T-cell (primary cell): ENCODE data around the gene MAP2K3. TPM values are rescaled to one million over a fixed set of nuclear protein-coding genes. Genes with fewer than 3 reads are reported as not detected.

Experiments
- ATAC-seq, 4 experiments: fragments of 200-7000 bp in 3 of 4; fragments of 150-1000 bp in 1 of 4; cut with Tn5 transposase; replicated peaks in 1 of 4; 1 replicate in 3 of 4; 2 replicates in 1 of 4; pipeline ENCODE4 v1.10.0; 2021; ENCODE audit warnings: moderate library complexity in 3 of 4, mild to moderate bottlenecking in 2 of 4, moderate number of reproducible peaks in 1 of 4
- CTCF ChIA-PET, 2 donors: fragments of 300-600 bp; sonication (Branson Sonifier 250); formaldehyde crosslinking; loops; one replicate each; lab custom pipeline; 2022; ENCODE audit warnings: antibody characterized with exemption in 2 of 2; lab: Charles Lee
- POLR2A ChIA-PET, 2 donors: fragments of 300-600 bp; sonication (Branson Sonifier 250); formaldehyde crosslinking; loops; one replicate each; lab custom pipeline; 2022; ENCODE audit warnings: antibody characterized with exemption in 2 of 2; lab: Charles Lee
- DNase-seq, 35 experiments: peaks; one replicate each; pipeline versions ENCODE4 v3.0.0 to v3.0.0-alpha.2; 2013 to 2023
- H3K27ac ChIP-seq: one replicate; pipeline ENCODE4 v1.5.1; 2013; ENCODE audit warnings: low read length
- H3K27me3 ChIP-seq, 2 experiments: replicated peaks in 1 of 2; 1 replicate in 1 of 2; 2 replicates in 1 of 2; pipeline versions ENCODE4 v1.6.1 to v1.7.0; 2013; ENCODE audit warnings: low read length in 1 of 2, mixed read lengths in 1 of 2; ENCODE audit not compliant: control insufficient read depth in 2 of 2, insufficient read depth in 2 of 2; ENCODE audit errors: extremely low read depth in 1 of 2
- H3K36me3 ChIP-seq, 2 donors: 1 replicate in 1 of 2; 2 replicates in 1 of 2; pipeline versions ENCODE4 v1.6.1 to v1.7.0; 2013; ENCODE audit warnings: low read length in 1 of 2; ENCODE audit not compliant: control insufficient read depth in 2 of 2, insufficient read depth in 1 of 2; ENCODE audit errors: extremely low read depth in 1 of 2
- H3K4me1 ChIP-seq, 2 experiments: 1 replicate in 1 of 2; 2 replicates in 1 of 2; pipeline versions ENCODE4 v1.6.1 to v1.7.0; 2013; ENCODE audit warnings: low read length in 2 of 2, mixed read lengths in 1 of 2; ENCODE audit not compliant: insufficient read depth in 2 of 2, control insufficient read depth in 1 of 2; ENCODE audit errors: extremely low read depth in 1 of 2
- H3K4me3 ChIP-seq, 2 donors: 1 replicate in 1 of 2; 2 replicates in 1 of 2; pipeline versions ENCODE4 v1.5.1 to v1.7.0; 2013; ENCODE audit warnings: mild to moderate bottlenecking in 2 of 2, low read length in 1 of 2, moderate library complexity in 1 of 2; ENCODE audit not compliant: control insufficient read depth in 1 of 2; ENCODE audit errors: extremely low read depth in 1 of 2
- H3K9me3 ChIP-seq: 2 replicates; pipeline ENCODE4 v1.7.0; 2013
- H3K27ac Mint-ChIP-seq, 2 donors: one replicate each; pipeline ENCODE4 v1.8.0; 2020 to 2021; ENCODE audit warnings: mild to moderate bottlenecking in 2 of 2, mixed read lengths in 2 of 2
- H3K27me3 Mint-ChIP-seq, 2 donors: one replicate each; pipeline ENCODE4 v1.8.0; 2021 to 2022; ENCODE audit warnings: mixed read lengths in 2 of 2
- H3K36me3 Mint-ChIP-seq: one replicate; pipeline ENCODE4 v1.8.0; 2021; ENCODE audit warnings: mixed read lengths
- H3K4me1 Mint-ChIP-seq, 3 donors: one replicate each; pipeline ENCODE4 v1.8.0; 2020 to 2022; ENCODE audit warnings: mixed read lengths in 3 of 3, mild to moderate bottlenecking in 1 of 3
- H3K4me3 Mint-ChIP-seq, 3 donors: one replicate each; pipeline ENCODE4 v1.8.0; 2020 to 2022; ENCODE audit warnings: mild to moderate bottlenecking in 3 of 3, mixed read lengths in 3 of 3, moderate library complexity in 3 of 3
- H3K9me3 Mint-ChIP-seq, 3 donors: one replicate each; pipeline ENCODE4 v1.8.0; 2020 to 2022; ENCODE audit warnings: mixed read lengths in 3 of 3
- WGBS: methylation state at CpG from one replicate; pipeline ENCODE4 v1.1.5; 2013; ENCODE audit warnings: missing lambda C conversion rate; ENCODE audit not compliant: insufficient coverage; 5-methylcytosine and 5-hydroxymethylcytosine counted together
- total RNA-seq, 35 experiments: library from RNA in 6 of 35; stranded (reverse) in 6 of 35; fragments of 120-200 nt in 1 of 35; gene quantifications; one replicate each; pipeline versions ENCODE4 v1.2.1 to v1.2.4 and lab custom pipeline; 2013 to 2026

MAP2K3 gene
- total RNA-seq, 5 donors from 2014 or later (not counting 1 experiment from before 2014, with no cell fraction given), result 36.9 to 61.3 (median 57.1) TPM

DNA sequence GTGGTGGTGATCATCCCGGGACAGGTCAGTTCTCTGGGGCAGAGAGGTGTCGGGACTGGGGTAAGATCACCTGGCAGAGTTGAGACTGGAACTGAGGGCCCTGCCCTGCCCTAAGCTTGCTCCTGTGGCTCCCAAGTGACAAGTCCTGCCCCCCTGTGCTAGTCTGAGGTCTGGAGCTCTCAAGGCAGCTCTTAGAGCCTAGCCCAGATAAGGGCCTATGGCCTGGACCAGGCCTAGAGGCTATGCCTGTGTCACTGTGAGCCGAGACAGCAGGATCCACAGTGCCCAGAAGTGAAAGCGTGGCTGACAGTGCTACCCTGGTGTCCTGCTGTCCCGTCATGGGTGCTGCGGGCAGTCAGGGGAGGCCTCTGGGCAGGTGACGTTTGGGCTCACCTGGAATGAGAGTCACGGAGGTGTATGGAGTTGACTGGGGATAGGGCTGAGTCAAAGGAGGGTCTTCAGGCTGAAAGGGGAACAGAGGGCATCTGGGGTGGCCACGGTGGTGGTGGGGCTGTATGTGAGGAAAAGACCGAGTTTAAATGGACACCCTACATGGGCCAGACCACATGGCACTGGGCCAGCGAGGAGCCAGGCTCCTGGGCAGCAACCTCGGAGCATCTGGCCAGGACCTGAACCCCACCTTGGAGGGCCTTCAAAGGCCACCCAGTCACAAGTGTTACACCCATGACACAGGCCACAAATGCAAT is 36.8 kb upstream of the MAP2K3 start:
- Histone ChIP-seq H3K4me1 (peaks cover 0 to 37% of the 10 kb centered on the region in 2 experiments), H3K36me3 (peaks cover 0 to 1% of the 10 kb centered on the region in 2 donors), H3K4me3 (no peak overlapping the region), H3K27me3 (no peaks in the 10 kb centered on the region), H3K27ac (no peak overlapping the region), H3K9me3 (no peaks in the 10 kb centered on the region)
- CTCF ChIA-PET, result no interaction called here
- Mint-ChIP-seq H3K27ac (no peak overlapping the region), H3K9me3 (no peaks in the 10 kb centered on the region), H3K27me3 (no peaks in the 10 kb centered on the region), H3K4me1 (peaks cover 39 to 50% (median 42%) of the 10 kb centered on the region in 3 donors), H3K4me3 (no peak overlapping the region), H3K36me3 (peaks cover 4% of the 10 kb centered on the region)
- DNase-seq, result no peak
- WGBS, result 81% methylated on average over 12 of the region's 12 CpGs
- ATAC-seq, result no peak
- POLR2A ChIA-PET, result no interaction called here

DNA sequence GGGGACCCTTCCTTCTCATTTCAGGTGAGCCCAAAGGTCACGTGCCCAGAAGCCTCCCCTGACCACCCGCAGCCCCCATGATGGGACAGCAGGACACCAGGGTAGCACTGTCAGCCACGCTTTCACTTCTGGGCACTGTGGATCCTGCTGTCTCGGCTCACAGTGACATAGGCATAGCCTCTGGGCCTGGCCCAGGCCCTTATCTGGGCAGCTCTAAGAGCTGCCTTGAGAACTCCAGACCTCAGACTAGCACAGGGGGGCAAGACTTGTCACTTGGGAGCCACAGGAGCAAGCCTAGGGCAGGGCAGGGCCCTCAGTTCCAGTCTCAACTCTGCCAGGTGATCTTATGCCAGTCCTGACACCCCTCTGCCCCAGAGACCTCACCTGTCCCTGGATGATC is 36.0 kb upstream of the MAP2K3 start:
- H3K4me1 ChIP-seq, result peaks cover under 1 to 40% of the 10 kb centered on the region in 2 experiments
- no peak overlapping the region for H3K27ac ChIP-seq
- ChIA-PET POLR2A (no interaction called here), CTCF (no interaction called here)
- no peaks in the 10 kb centered on the region for H3K9me3 ChIP-seq
- H3K27ac Mint-ChIP-seq, result peak overlapping the region in 1 of 2 donors; percentile 34
- H3K4me3 ChIP-seq, result no peak overlapping the region
- peaks cover 4% of the 10 kb centered on the region for H3K36me3 Mint-ChIP-seq
- H3K4me1 Mint-ChIP-seq, result peaks cover 42 to 51% (median 45%) of the 10 kb centered on the region in 3 donors
- no peaks in the 10 kb centered on the region for H3K36me3 ChIP-seq
- no peak for ATAC-seq
- H3K4me3 Mint-ChIP-seq, result no peak overlapping the region
- no peaks in the 10 kb centered on the region for H3K9me3 Mint-ChIP-seq
- no peak for DNase-seq
- WGBS, result 67% methylated on average over 4 of the region's 4 CpGs
- H3K27me3 Mint-ChIP-seq, result no peaks in the 10 kb centered on the region
- no peaks in the 10 kb centered on the region for H3K27me3 ChIP-seq

DNA sequence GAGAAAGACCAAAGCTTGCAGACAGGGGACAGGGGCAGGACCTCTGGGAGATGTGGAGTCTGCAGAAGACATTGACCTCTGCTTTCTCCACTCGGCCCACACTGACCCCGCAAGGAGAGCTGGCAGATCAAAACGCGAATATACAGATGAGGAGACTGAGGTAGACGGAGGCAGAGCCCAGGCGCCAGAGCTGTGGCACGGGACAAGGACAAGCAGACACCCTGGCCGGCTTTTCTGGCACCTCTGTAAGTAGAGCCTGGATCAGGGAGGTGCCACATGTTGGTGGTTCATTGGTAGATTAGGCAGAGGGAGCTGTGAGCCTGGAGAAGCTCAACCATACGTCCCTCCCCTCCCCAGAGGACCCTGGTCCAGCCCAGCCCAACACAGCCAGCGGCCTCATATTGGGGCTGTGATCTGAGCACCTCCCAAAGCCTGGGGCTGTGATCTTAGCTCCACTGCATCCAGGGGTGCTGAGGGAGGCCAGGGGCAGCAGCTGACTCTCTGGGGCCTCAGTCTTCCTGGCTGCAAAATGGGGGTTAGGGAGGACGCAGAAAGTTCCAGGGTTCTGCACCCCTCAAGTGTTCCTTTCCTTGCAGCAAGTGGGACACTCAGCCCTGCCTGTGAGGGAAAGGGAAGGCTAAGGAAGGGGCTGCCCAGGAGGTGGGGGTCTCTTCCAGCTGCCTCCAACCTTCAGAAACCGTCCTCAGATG is 35.3 kb upstream of the MAP2K3 start:
- Histone ChIP-seq H3K36me3 (no peaks in the 10 kb centered on the region), H3K27me3 (no peaks in the 10 kb centered on the region), H3K9me3 (no peaks in the 10 kb centered on the region), H3K4me1 (peaks cover 5 to 47% of the 10 kb centered on the region in 2 experiments), H3K27ac (no peak overlapping the region), H3K4me3 (no peak overlapping the region)
- Mint-ChIP-seq H3K4me3 (no peak overlapping the region), H3K36me3 (peaks cover 4% of the 10 kb centered on the region), H3K9me3 (no peaks in the 10 kb centered on the region), H3K27me3 (no peaks in the 10 kb centered on the region), H3K4me1 (peaks cover 49 to 55% (median 52%) of the 10 kb centered on the region in 3 donors), H3K27ac (peak overlapping the region in 1 of 2 donors; percentile 41)
- no peak for DNase-seq
- 90% methylated on average over 7 of the region's 12 CpGs for WGBS
- CTCF ChIA-PET, result interaction anchor here (0.6 to 0.9 kb wide), 2 partner anchors 30 to 69 kb away, joined by 3 read pairs; no protein-coding TSS in a partner anchor
- POLR2A ChIA-PET, result no interaction called here
- no peak for ATAC-seq

DNA sequence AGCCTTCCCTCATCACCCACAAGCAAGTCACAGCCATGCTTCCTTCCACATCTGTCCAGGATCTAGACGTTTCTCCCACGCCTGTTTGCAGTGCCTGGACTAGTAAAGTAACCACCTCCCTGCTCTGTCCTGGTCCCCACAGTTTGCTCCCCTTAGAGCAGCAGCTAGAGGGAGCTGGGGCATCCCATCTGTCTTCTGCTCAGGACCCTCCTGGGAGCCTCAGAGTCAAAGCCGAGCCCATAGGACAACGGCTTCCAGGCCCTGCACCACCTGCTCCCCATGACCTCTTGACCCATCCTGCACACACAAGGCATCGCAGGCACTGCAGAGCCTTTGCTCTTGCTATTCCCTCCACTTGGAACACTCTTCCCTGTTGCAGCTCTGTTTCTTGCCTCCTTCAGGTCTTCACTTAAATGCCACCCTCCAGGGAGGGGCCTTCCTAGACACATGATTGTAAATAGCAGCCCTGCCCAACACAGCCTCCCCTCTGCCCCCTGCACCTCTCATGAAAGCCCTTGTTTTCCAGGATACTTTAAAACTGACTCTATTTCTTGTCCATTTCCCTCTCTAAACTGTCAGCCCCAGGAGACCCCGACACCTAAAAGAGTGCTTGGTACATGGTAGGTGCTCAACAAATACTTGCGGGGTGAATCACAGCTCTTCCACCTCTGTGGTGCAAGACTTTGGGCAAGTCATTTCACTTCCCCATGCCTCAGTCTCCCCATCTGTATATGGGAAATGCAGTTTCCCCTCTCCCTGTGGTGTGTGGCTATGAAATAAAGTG is 34.4 kb upstream of the MAP2K3 start:
- Mint-ChIP-seq H3K4me3 (peak overlapping the region in 1 of 3 donors; percentile 22), H3K27me3 (no peaks in the 10 kb centered on the region), H3K9me3 (no peaks in the 10 kb centered on the region), H3K4me1 (peaks cover 49 to 50% (median 50%) of the 10 kb centered on the region in 3 donors), H3K27ac (peak overlapping the region; percentile 59 to 72), H3K36me3 (peaks cover 4% of the 10 kb centered on the region)
- no peaks in the 10 kb centered on the region for H3K27me3 ChIP-seq
- H3K36me3 ChIP-seq, result no peaks in the 10 kb centered on the region
- DNase-seq (no peak), ATAC-seq (no peak)
- H3K4me1 ChIP-seq, result peaks cover 5 to 49% of the 10 kb centered on the region in 2 experiments
- H3K27ac ChIP-seq, result no peak overlapping the region
- no peak overlapping the region for H3K4me3 ChIP-seq
- no peaks in the 10 kb centered on the region for H3K9me3 ChIP-seq
- POLR2A ChIA-PET, result no interaction called here
- 73% methylated on average over 5 of the region's 7 CpGs for WGBS
- CTCF ChIA-PET, result interaction anchor here (0.6 to 0.9 kb wide), 2 partner anchors 29 to 68 kb away, joined by 3 read pairs; no protein-coding TSS in a partner anchor

DNA sequence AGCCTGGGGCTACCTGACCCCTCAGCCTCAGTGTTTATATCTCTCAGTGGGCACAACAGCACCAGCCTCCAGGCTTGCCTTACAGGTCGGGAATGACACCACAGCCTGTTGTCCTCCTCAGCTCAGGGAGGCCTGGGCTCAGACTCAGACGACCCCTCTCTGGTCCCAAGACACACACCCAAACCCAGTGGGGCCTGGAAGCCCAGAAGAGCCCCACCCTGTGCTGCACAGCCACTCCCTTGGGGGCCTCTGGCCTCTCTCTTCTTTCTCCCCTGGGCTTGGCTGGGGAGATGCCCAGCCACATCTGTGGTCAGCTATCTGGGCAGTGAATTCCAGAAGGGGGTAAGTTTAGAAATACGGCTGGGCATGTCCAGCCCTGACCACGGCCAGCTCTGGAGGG is 33.7 kb upstream of the MAP2K3 start:
- H3K4me3 Mint-ChIP-seq, result peak overlapping the region in 1 of 3 donors; percentile 22
- POLR2A ChIA-PET, result no interaction called here
- no peaks in the 10 kb centered on the region for H3K9me3 Mint-ChIP-seq
- Histone ChIP-seq H3K9me3 (no peaks in the 10 kb centered on the region), H3K27me3 (no peaks in the 10 kb centered on the region), H3K4me3 (no peak overlapping the region), H3K27ac (no peak overlapping the region), H3K4me1 (peaks cover 5 to 43% of the 10 kb centered on the region in 2 experiments), H3K36me3 (no peaks in the 10 kb centered on the region)
- ATAC-seq (no peak), DNase-seq (no peak)
- peak overlapping the region; percentile 59 to 72 for H3K27ac Mint-ChIP-seq
- 59% methylated on average over 2 of the region's 4 CpGs for WGBS
- peaks cover 4% of the 10 kb centered on the region for H3K36me3 Mint-ChIP-seq
- CTCF ChIA-PET, result no interaction called here
- H3K4me1 Mint-ChIP-seq, result peaks cover 45 to 47% (median 47%) of the 10 kb centered on the region in 3 donors
- no peaks in the 10 kb centered on the region for H3K27me3 Mint-ChIP-seq
